CD14-positive monocyte (primary cell): ENCODE results near the gene DEPDC5. TPM values are rescaled to one million over a fixed set of nuclear protein-coding genes. Genes with fewer than 3 reads are reported as not detected.

Source experiments
- DNase-seq, 3 donors: peaks; one replicate each; pipeline ENCODE4 v3.0.0-alpha.2; 2011 to 2022
- H2AFZ ChIP-seq: 2 replicates; pipeline ENCODE4 v1.6.0; 2012; ENCODE audit warnings: mild to moderate bottlenecking, low read depth, low read length, inconsistent platforms; ENCODE audit not compliant: insufficient read depth, poor library complexity, severe bottlenecking
- H3K27ac ChIP-seq, 2 donors: 1 replicate in 1 of 2; 2 replicates in 1 of 2; pipeline ENCODE4 v1.5.1; 2012 to 2013; ENCODE audit warnings: low read length in 2 of 2, control low read depth in 1 of 2, inconsistent platforms in 1 of 2, low read depth in 1 of 2, mild to moderate bottlenecking in 1 of 2
- H3K27me3 ChIP-seq, 2 donors: one replicate each; pipeline versions ENCODE4 v1.6.0 to v1.6.1; 2011 to 2013; ENCODE audit warnings: low read length in 2 of 2; ENCODE audit not compliant: control insufficient read depth in 2 of 2, insufficient read depth in 2 of 2
- H3K36me3 ChIP-seq, 2 donors: replicated peaks in 1 of 2; 1 replicate in 1 of 2; 2 replicates in 1 of 2; pipeline versions ENCODE4 v1.5.1 to v1.6.1; 2012 to 2013; ENCODE audit warnings: low read length in 2 of 2, control low read depth in 1 of 2, inconsistent platforms in 1 of 2, mild to moderate bottlenecking in 1 of 2; ENCODE audit not compliant: insufficient read depth in 2 of 2, control insufficient read depth in 1 of 2
- H3K4me1 ChIP-seq, 2 donors: 1 replicate in 1 of 2; 2 replicates in 1 of 2; pipeline versions ENCODE4 v1.5.1 to v1.6.1; 2012 to 2013; ENCODE audit warnings: low read length in 2 of 2, control low read depth in 1 of 2, inconsistent platforms in 1 of 2, mild to moderate bottlenecking in 1 of 2, moderate library complexity in 1 of 2; ENCODE audit not compliant: insufficient read depth in 2 of 2, control insufficient read depth in 1 of 2
- H3K4me2 ChIP-seq: replicated peaks from 2 replicates; pipeline ENCODE3; 2012; ENCODE audit warnings: low read length, moderate library complexity, mild to moderate bottlenecking; ENCODE audit not compliant: poor library complexity, severe bottlenecking; ENCODE audit errors: extremely low read depth
- H3K4me3 ChIP-seq, 3 experiments: fragments of 200-600 bp in 1 of 3; sonication (generic) in 1 of 3; replicated peaks in 1 of 3; 1 replicate in 2 of 3; 2 replicates in 1 of 3; pipeline ENCODE4 v1.5.1; 2011 to 2013; ENCODE audit warnings: low read length in 3 of 3, mild to moderate bottlenecking in 3 of 3, control low read depth in 2 of 3, low read depth in 2 of 3, inconsistent platforms in 1 of 3, moderate library complexity in 1 of 3
- H3K79me2 ChIP-seq: 2 replicates; pipeline ENCODE4 v1.6.0; 2012; ENCODE audit warnings: mild to moderate bottlenecking, control low read depth, inconsistent platforms, low read length, moderate library complexity; ENCODE audit not compliant: insufficient read depth
- H3K9ac ChIP-seq: 2 replicates; pipeline ENCODE4 v1.6.0; 2017; ENCODE audit warnings: low read length, mild to moderate bottlenecking; ENCODE audit not compliant: insufficient read depth, poor library complexity, severe bottlenecking
- H3K9me3 ChIP-seq, 2 donors: replicated peaks in 1 of 2; 1 replicate in 1 of 2; 2 replicates in 1 of 2; pipeline versions ENCODE4 v1.5.1 to v1.6.1; 2012 to 2013; ENCODE audit warnings: low read length in 2 of 2, control low read depth in 1 of 2; ENCODE audit not compliant: control insufficient read depth in 1 of 2, insufficient read depth in 1 of 2
- H4K20me1 ChIP-seq: 2 replicates; pipeline ENCODE4 v1.6.0; 2012; ENCODE audit warnings: mild to moderate bottlenecking, low read length, control low read depth, moderate library complexity; ENCODE audit not compliant: insufficient read depth
- H3K27ac Mint-ChIP-seq, 7 donors: one replicate each; pipeline ENCODE4 v1.8.0; 2020; ENCODE audit warnings: mild to moderate bottlenecking in 7 of 7, mixed read lengths in 7 of 7, moderate library complexity in 6 of 7, inconsistent platforms in 2 of 7
- H3K27me3 Mint-ChIP-seq, 3 donors: one replicate each; pipeline ENCODE4 v1.8.0; 2021 to 2022; ENCODE audit warnings: low read depth in 3 of 3, mild to moderate bottlenecking in 3 of 3, mixed read lengths in 3 of 3, moderate library complexity in 3 of 3, inconsistent platforms in 1 of 3
- H3K36me3 Mint-ChIP-seq, 2 donors: one replicate each; pipeline ENCODE4 v1.8.0; 2020; ENCODE audit warnings: mixed read lengths in 2 of 2, inconsistent platforms in 1 of 2, mild to moderate bottlenecking in 1 of 2
- H3K4me1 Mint-ChIP-seq: one replicate; pipeline ENCODE4 v1.8.0; 2020; ENCODE audit warnings: mild to moderate bottlenecking, mixed read lengths
- H3K4me3 Mint-ChIP-seq, 2 donors: one replicate each; pipeline ENCODE4 v1.8.0; 2020; ENCODE audit warnings: mild to moderate bottlenecking in 2 of 2, mixed read lengths in 2 of 2, moderate library complexity in 1 of 2
- H3K9me3 Mint-ChIP-seq, 7 donors: one replicate each; pipeline ENCODE4 v1.8.0; 2020 to 2022; ENCODE audit warnings: mixed read lengths in 7 of 7, mild to moderate bottlenecking in 6 of 7, moderate library complexity in 6 of 7, inconsistent platforms in 2 of 7
- WGBS: methylation state at CpG from one replicate; pipeline ENCODE4 v1.1.5; 2013; ENCODE audit warnings: missing lambda C conversion rate; ENCODE audit not compliant: insufficient coverage; 5-methylcytosine and 5-hydroxymethylcytosine counted together
- intact Hi-C, 2 donors: fragments of 100-400 bp; cut with micrococcal nuclease; formaldehyde crosslinking; loops; one replicate each; pipeline versions ENCODE4 v1.15.0 to v1.15.1; 2023
- polyA plus RNA-seq, 3 donors: library from polyadenylated mRNA; depleted of rRNA in 1 of 3; unstranded in 2 of 3; stranded (reverse) in 1 of 3; fragments of 300-500 nt in 2 of 3; fragments of >200 nt in 1 of 3; fragmentation: Illumina TruSeq in 2 of 3; gene quantifications; 1 replicate in 2 of 3; 2 replicates in 1 of 3; pipeline ENCODE4 v1.2.3, GENCODE V29; 2012 to 2021
- TF ChIP-seq, protein P1 (sequence below): fragments of 200-600 bp; IDR thresholded peaks from one replicate; pipeline ENCODE4 v1.8.0; 2022; ENCODE audit warnings: antibody characterized with exemption, mild to moderate bottlenecking

Gene DEPDC5
- polyA plus RNA-seq, 3 donors, result 2.2 to 19.5 (median 4.1) TPM

DNA sequence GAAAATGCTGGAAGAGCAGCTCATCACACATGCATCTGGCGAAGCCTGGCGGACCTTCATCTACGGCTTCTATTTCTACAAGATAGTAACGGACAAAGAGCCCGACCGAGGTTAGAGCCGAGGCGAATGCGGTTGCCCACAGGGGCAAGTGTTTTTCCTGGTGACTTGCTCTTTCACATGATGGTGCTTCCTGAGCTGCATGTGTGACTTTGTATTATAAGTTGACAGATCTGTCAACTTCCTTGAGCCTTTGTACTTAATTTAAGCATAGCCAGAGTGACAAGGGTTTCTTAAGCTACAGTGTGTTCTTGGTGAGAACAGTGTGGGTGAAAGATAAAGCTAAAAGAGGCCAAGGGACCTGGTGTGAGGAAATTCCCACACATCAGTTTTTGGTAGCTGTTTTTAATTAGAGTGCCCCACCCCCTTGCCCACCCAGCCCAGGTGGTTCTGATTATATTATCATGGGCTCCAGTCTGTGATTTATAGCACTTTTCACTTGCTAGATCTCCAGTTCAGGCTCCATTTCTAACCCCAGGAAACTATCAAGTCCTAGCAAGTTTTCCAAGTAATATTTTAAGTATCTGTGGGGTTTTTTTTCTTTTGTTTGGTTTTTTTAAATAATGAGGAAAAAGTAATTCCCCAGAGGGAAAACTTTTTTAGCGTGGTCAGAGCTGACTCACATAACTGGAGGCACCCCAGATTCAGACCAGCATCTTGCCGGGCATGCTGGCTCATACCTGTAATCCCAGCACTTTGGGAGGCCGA lies 122.5 kb downstream of the DEPDC5 start:
- intact Hi-C loops, result no loop called here
- peaks cover 8% of the 10 kb centered on the region in 2 donors for H3K4me1 ChIP-seq
- H3K9me3 Mint-ChIP-seq, result no peaks in the 10 kb centered on the region
- no peaks in the 10 kb centered on the region for H3K9me3 ChIP-seq
- no peak overlapping the region for H3K9ac ChIP-seq
- peaks cover 33 to 83% of the 10 kb centered on the region in 2 donors for H3K36me3 ChIP-seq
- H3K4me2 ChIP-seq, result no peak overlapping the region
- peak overlapping the region in 1 of 2 donors; percentile 24 for H3K4me3 Mint-ChIP-seq
- peaks cover 13% of the 10 kb centered on the region for H3K4me1 Mint-ChIP-seq
- no peak overlapping the region for H2AFZ ChIP-seq
- H3K4me3 ChIP-seq, result no peak overlapping the region
- no peak for DNase-seq
- WGBS, result 75% methylated on average over 11 of the region's 12 CpGs
- no peaks in the 10 kb centered on the region for H3K27me3 Mint-ChIP-seq
- H3K79me2 ChIP-seq, result no peaks in the 10 kb centered on the region
- H3K27me3 ChIP-seq, result no peaks in the 10 kb centered on the region
- no peak overlapping the region for H3K27ac ChIP-seq
- H3K36me3 Mint-ChIP-seq, result peaks cover 52 to 91% of the 10 kb centered on the region in 2 donors
- TF ChIP-seq, protein P1, sequence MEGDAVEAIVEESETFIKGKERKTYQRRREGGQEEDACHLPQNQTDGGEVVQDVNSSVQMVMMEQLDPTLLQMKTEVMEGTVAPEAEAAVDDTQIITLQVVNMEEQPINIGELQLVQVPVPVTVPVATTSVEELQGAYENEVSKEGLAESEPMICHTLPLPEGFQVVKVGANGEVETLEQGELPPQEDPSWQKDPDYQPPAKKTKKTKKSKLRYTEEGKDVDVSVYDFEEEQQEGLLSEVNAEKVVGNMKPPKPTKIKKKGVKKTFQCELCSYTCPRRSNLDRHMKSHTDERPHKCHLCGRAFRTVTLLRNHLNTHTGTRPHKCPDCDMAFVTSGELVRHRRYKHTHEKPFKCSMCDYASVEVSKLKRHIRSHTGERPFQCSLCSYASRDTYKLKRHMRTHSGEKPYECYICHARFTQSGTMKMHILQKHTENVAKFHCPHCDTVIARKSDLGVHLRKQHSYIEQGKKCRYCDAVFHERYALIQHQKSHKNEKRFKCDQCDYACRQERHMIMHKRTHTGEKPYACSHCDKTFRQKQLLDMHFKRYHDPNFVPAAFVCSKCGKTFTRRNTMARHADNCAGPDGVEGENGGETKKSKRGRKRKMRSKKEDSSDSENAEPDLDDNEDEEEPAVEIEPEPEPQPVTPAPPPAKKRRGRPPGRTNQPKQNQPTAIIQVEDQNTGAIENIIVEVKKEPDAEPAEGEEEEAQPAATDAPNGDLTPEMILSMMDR, result no peak
- H4K20me1 ChIP-seq, result no peaks in the 10 kb centered on the region
- H3K27ac Mint-ChIP-seq, result no peak overlapping the region

DNA sequence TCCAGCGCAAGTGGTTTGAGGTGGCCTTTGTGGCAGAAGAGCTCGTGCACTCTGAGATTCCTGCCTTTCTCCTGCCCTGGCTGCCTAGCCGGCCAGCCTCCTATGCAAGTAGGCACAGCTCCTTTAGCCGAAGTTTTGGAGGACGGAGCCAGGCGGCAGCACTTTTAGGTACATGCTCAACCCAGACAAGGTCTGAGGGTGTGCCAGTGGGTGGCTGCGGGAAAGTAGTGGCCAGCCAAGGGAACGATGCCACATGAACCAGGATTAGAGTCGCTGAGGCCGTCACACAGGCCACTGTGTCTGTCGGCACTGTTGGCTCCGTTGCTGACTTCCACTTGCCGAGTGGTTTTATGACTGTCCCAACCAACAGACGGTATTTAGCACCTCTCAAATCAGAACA lies 125.8 kb downstream of the DEPDC5 start:
- DNase-seq, result no peak
- Mint-ChIP-seq H3K27me3 (peaks cover 0 to 2% (median 0%) of the 10 kb centered on the region in 3 donors), H3K4me1 (peaks cover 10% of the 10 kb centered on the region), H3K9me3 (no peaks in the 10 kb centered on the region), H3K4me3 (no peak overlapping the region), H3K36me3 (peaks cover 60 to 95% of the 10 kb centered on the region in 2 donors), H3K27ac (peak overlapping the region in 2 of 7 donors; percentile 4 to 14)
- Histone ChIP-seq H3K27me3 (no peaks in the 10 kb centered on the region), H3K27ac (no peak overlapping the region), H3K9me3 (no peaks in the 10 kb centered on the region), H3K9ac (no peak overlapping the region), H3K4me2 (no peak overlapping the region), H3K4me1 (no peaks in the 10 kb centered on the region), H4K20me1 (no peaks in the 10 kb centered on the region), H3K4me3 (no peak overlapping the region), H3K36me3 (peaks cover 46 to 90% of the 10 kb centered on the region in 2 donors), H2AFZ (no peak overlapping the region), H3K79me2 (no peaks in the 10 kb centered on the region)
- intact Hi-C loops, result no loop called here
- TF ChIP-seq, protein P1, result no peak
- 98% methylated on average over 13 of the region's 14 CpGs for WGBS
